HG03060 (cell line): ENCODE measurements around the gene TSSK6.
"Not testable (repeated sequence)": the region's sequence is repeated elsewhere in the genome, so short reads cannot be mapped to it uniquely, and the experiment has no call there.

Source experiments
- ATAC-seq: cut with Tn5 transposase; IDR thresholded peaks from one replicate; pipeline ENCODE4 v1.9.1; 2021; ENCODE audit warnings: low read depth, moderate number of reproducible peaks; ENCODE audit not compliant: unreplicated experiment

TSSK6 gene

GRCh38 chr19:19488875-19489690, 26.3 kb downstream of the TSSK6 start:
- no peak for ATAC-seq

GRCh38 chr19:19487950-19488874, 27.1 kb downstream of the TSSK6 start:
- ATAC-seq: no peak

GRCh38 chr19:19487077-19487949, 28.0 kb downstream of the TSSK6 start:
- no peak for ATAC-seq

GRCh38 chr19:19486343-19487076, 28.8 kb downstream of the TSSK6 start:
- no peak for ATAC-seq

GRCh38 chr19:19485998-19486290, 29.4 kb downstream of the TSSK6 start:
- no peak for ATAC-seq

- no peak for ATAC-seq
Measured at GRCh38 chr19:19485161-19485997, 30.0 kb downstream of the TSSK6 start.

- no peak for ATAC-seq
Measured at GRCh38 chr19:19482809-19483596, 32.3 kb downstream of the TSSK6 start.

GRCh38 chr19:19480688-19481087, 34.7 kb downstream of the TSSK6 start:
- ATAC-seq: no peak

- no peak for ATAC-seq
Measured at GRCh38 chr19:19477705-19478383, 37.5 kb downstream of the TSSK6 start.

- ATAC-seq: no peak
Measured at GRCh38 chr19:19475849-19476828, 39.2 kb downstream of the TSSK6 start.

- no peak for ATAC-seq
Measured at GRCh38 chr19:19475015-19475765, 40.2 kb downstream of the TSSK6 start.

- ATAC-seq: not testable (repeated sequence)
Measured at GRCh38 chr19:19472106-19472505, 43.2 kb downstream of the TSSK6 start.

GRCh38 chr19:19471682-19472081, 43.7 kb downstream of the TSSK6 start:
- ATAC-seq: no peak

- ATAC-seq: no peak
Measured at GRCh38 chr19:19470579-19470978, 44.8 kb downstream of the TSSK6 start.

- ATAC-seq: no peak
Measured at GRCh38 chr19:19468424-19469050, 46.8 kb downstream of the TSSK6 start.

GRCh38 chr19:19466201-19466600, 49.1 kb downstream of the TSSK6 start:
- no peak for ATAC-seq
